ENCODE results near the gene BCAS3. TPM values are rescaled to one million over a fixed set of nuclear protein-coding genes. Genes with fewer than 3 reads are reported as not detected.
"Not testable (repeated sequence)": the region's sequence is repeated elsewhere in the genome, so short reads cannot be mapped to it uniquely, and the experiment has no call there.

Gene BCAS3
- total and polyA plus RNA-seq, 4 donors = 11.6 to 47.6 (median 27.4) TPM

DNA sequence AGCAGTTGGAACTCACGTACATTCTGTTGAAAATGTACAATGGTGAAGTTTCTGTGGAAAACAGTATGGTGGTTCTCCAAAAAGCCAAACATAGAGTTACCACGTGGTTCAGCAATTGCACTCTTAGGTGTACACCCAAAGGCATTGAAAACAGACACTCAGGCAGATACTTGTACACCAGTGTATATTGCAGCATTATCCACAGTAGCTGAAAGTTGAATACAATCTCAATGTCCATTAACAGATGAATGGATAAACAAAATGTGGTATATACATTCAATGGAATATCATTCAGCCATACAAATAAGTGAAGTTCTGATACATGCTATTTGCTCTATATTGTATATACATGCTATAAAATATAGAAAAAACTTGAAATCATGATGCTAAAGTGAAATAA lies 745.2 kb downstream of the BCAS3 start:
- ATAC-seq (ENCODE audit: low FRiP score) (no peak), DNase-seq (no peak)
- intact Hi-C loops (cut with DNase I) = no loop called here
- 35 to 36% methylated on average over 2 of the region's 2 CpGs for whole genome bisulfite sequencing, 2 donors
- H3K4me3 ChIP-seq (ENCODE audit: low read length in 2 of 2) = no peak overlapping the region
- H3K36me3 ChIP-seq (ENCODE audit: control insufficient read depth in 1 of 2, insufficient read depth in 2 of 2, low read length in 1 of 2) = no peaks in the 10 kb centered on the region
- no peaks in the 10 kb centered on the region for H3K4me1 ChIP-seq (ENCODE audit: control insufficient read depth in 1 of 2, insufficient read depth in 2 of 2, low read length in 2 of 2)
- no peaks in the 10 kb centered on the region for H3K27me3 ChIP-seq (ENCODE audit: control insufficient read depth in 1 of 2, insufficient read depth in 2 of 2, low read length in 1 of 2)
- H3K9me3 ChIP-seq (ENCODE audit: control insufficient read depth, low read length) = no peaks in the 10 kb centered on the region
- no peak overlapping the region for H3K27ac ChIP-seq (ENCODE audit: low read depth in 1 of 2, low read length in 2 of 2)

DNA sequence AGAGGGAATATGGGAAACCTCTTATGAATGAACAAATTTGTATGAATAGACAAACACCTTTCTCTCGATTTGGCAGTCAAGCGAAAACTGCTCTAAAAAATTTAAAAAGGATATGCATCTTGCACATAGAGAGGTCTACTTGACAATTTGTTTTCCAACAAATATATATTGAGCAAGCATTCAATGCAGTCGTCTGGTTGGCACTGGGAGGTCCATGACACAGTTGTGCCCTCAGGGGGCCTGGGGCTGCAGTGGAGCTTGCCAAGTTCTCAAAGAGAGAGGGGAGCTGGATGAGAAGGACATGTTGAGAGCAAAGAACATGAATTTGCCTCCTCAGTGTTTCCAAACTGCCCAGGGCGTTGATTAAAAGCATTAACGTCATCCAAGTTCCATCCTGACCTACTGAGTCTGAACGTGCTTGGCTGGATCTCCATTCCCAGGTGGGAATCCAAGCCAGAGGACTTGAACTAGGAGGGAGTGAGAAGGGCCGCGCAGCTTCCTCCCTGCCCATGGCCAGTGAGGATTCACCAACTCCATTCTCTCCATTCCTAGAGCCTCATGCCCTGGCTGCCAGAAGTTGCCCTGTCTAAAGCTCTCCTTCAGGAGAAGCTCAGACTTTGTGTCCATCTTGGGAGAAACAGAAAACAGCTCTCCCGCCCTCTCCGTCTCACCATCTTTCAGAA lies 746.5 kb downstream of the BCAS3 start:
- WGBS, 2 donors = 77 to 81% methylated on average over 10 of the region's 10 CpGs
- Histone ChIP-seq H3K36me3 (ENCODE audit: control insufficient read depth in 1 of 2, insufficient read depth in 2 of 2, low read length in 1 of 2) (no peaks in the 10 kb centered on the region), H3K4me1 (ENCODE audit: control insufficient read depth in 1 of 2, insufficient read depth in 2 of 2, low read length in 2 of 2) (no peaks in the 10 kb centered on the region), H3K4me3 (ENCODE audit: low read length in 2 of 2) (no peak overlapping the region), H3K27me3 (ENCODE audit: control insufficient read depth in 1 of 2, insufficient read depth in 2 of 2, low read length in 1 of 2) (no peaks in the 10 kb centered on the region), H3K27ac (ENCODE audit: low read depth in 1 of 2, low read length in 2 of 2) (no peak overlapping the region), H3K9me3 (ENCODE audit: control insufficient read depth, low read length) (no peaks in the 10 kb centered on the region)
- ATAC-seq (ENCODE audit: low FRiP score) (no peak), DNase-seq (no peak)
- intact Hi-C loops (cut with DNase I) = no loop called here

DNA sequence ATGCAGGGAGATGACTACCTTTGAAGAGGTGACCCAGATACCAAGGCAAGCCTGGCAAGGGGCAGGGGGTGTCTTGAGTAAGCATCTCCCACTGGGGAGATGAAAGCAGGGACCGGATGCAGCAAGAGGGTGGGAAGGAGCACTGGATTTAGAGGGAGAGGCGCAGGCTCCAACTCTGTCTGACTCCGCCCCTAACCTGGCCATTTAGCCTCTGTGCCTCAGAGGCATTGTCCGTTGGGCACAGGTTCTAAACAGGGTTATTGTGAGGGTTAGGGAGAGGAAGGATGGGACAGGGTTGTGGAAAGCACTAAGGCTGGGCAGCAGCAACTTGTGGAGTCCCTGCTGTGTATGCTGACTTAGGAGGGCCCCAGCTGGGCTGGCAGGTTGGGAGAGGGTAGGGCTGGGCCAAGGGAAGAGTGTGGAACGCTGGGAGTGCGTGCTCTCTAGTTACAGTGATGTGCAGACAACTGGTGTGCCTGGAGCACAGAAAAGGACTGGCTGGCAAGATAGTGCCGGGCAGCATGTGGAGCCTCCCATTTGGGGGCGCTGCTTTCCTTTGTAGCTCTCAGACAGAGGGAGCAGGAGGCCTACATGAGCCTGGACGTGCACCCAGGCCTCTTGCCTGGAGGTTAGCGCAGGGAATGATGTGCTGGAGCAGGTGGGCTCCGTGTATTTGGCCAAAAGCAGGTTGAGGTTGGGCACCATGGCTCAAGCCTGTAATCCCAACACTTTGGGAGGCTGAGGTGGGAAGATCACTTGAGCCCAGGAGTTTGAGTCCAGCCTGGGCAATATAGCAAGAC lies 748.2 kb downstream of the BCAS3 start:
- intact Hi-C loops (cut with DNase I) = no loop called here
- DNase-seq (no peak), ATAC-seq (ENCODE audit: low FRiP score) (no peak)
- no peaks in the 10 kb centered on the region for H3K27me3 ChIP-seq (ENCODE audit: control insufficient read depth in 1 of 2, insufficient read depth in 2 of 2, low read length in 1 of 2)
- no peaks in the 10 kb centered on the region for H3K4me1 ChIP-seq (ENCODE audit: control insufficient read depth in 1 of 2, insufficient read depth in 2 of 2, low read length in 2 of 2)
- H3K9me3 ChIP-seq (ENCODE audit: control insufficient read depth, low read length) = no peaks in the 10 kb centered on the region
- no peak overlapping the region for H3K4me3 ChIP-seq (ENCODE audit: low read length in 2 of 2)
- 58 to 64% methylated on average over 11 of the region's 11 CpGs for WGBS, 2 donors
- no peaks in the 10 kb centered on the region for H3K36me3 ChIP-seq (ENCODE audit: control insufficient read depth in 1 of 2, insufficient read depth in 2 of 2, low read length in 1 of 2)
- no peak overlapping the region for H3K27ac ChIP-seq (ENCODE audit: low read depth in 1 of 2, low read length in 2 of 2)

DNA sequence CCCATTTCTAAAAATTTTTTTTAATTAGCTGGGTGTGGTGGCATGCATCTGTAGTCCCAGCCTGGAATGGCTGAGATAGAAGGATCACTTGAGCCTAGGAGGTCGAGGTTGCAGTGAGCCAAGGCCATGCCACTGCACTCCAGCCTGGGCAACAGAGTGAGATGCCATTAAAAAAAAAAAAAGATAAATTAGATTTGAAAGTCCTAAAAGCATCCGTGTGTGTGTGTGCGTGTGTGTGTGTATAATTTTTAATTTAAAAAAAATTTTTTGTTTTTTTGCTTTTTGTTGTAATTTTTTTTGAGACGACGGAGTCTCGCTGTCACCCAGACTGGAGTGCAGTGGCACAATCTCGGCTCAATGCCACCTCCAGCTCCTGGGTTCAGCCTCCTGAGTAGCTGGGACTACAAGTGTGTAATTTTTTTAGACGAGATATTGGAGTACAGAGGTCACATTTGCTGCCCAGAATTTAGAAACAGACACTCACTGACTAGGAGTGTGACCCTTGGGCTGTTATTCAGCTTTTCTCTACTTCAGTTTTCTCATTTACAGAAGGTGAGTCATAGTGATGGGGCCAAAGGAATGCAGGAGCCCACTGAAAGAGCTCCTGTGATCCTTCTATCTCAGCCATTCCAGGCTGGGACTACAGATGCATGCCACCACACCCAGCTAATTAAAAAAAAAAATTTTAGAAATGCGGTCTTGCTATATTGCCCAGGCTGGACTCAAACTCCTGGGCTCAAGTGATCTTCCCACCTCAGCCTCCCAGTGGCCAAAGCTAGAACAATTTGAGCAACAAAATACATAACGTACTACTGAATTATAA lies 749.0 kb downstream of the BCAS3 start:
- H3K36me3 ChIP-seq (ENCODE audit: control insufficient read depth in 1 of 2, insufficient read depth in 2 of 2, low read length in 1 of 2) = no peaks in the 10 kb centered on the region
- no peaks in the 10 kb centered on the region for H3K4me1 ChIP-seq (ENCODE audit: control insufficient read depth in 1 of 2, insufficient read depth in 2 of 2, low read length in 2 of 2)
- DNase-seq = no peak
- H3K27me3 ChIP-seq (ENCODE audit: control insufficient read depth in 1 of 2, insufficient read depth in 2 of 2, low read length in 1 of 2) = no peaks in the 10 kb centered on the region
- intact Hi-C loops (cut with DNase I) = no loop called here
- H3K4me3 ChIP-seq (ENCODE audit: low read length in 2 of 2) = no peak overlapping the region
- H3K9me3 ChIP-seq (ENCODE audit: control insufficient read depth, low read length) = no peaks in the 10 kb centered on the region
- no peak for ATAC-seq (ENCODE audit: low FRiP score)
- H3K27ac ChIP-seq (ENCODE audit: low read depth in 1 of 2, low read length in 2 of 2) = no peak overlapping the region
- 85 to 87% methylated on average over 10 of the region's 10 CpGs for WGBS, 2 donors

DNA sequence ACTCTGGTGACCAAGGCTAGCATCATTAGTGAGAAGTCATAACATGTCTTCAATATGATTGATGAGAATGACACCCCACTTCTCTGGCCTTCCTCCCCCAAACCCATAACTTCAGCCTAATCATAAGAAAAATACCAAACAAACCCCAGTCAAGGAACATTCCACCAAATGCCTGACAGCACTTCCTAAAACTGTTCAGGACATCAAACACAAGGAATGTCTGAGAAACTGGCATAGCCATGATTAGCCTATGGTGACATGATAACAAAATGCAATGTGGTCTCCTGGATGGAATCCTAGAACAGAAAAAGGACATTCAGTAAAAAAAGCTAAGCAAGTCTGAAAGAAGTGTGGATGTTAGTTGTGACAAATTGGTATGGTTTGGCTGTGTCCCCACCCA lies 749.9 kb downstream of the BCAS3 start:
- Histone ChIP-seq H3K27ac (ENCODE audit: low read depth in 1 of 2, low read length in 2 of 2) (no peak overlapping the region), H3K4me1 (ENCODE audit: control insufficient read depth in 1 of 2, insufficient read depth in 2 of 2, low read length in 2 of 2) (no peaks in the 10 kb centered on the region), H3K4me3 (ENCODE audit: low read length in 2 of 2) (no peak overlapping the region), H3K36me3 (ENCODE audit: control insufficient read depth in 1 of 2, insufficient read depth in 2 of 2, low read length in 1 of 2) (no peaks in the 10 kb centered on the region), H3K9me3 (ENCODE audit: control insufficient read depth, low read length) (no peaks in the 10 kb centered on the region), H3K27me3 (ENCODE audit: control insufficient read depth in 1 of 2, insufficient read depth in 2 of 2, low read length in 1 of 2) (no peaks in the 10 kb centered on the region)
- DNase-seq (no peak), ATAC-seq (ENCODE audit: low FRiP score) (no peak)
- intact Hi-C loops (cut with DNase I) = no loop called here

DNA sequence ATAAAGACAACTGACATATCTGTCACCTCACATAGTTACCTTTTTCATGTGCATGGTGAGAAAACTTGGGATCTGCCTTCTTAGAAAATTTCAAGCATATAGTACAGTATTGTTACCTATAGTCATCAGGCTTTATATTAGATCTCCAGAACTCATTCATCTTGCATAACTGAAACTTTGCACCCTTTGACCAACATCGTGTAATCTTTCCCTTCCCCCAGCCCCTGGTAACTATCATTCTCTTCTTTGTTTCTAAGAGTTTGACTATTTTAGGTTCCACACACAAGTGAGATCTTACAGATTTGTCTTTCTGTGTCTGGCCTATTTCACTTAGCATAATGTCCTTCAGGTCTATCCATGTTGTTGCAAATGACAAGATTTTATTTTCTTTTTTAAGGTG lies 751.6 kb downstream of the BCAS3 start:
- Histone ChIP-seq H3K36me3 (ENCODE audit: control insufficient read depth in 1 of 2, insufficient read depth in 2 of 2, low read length in 1 of 2) (no peaks in the 10 kb centered on the region), H3K9me3 (ENCODE audit: control insufficient read depth, low read length) (no peaks in the 10 kb centered on the region), H3K27me3 (ENCODE audit: control insufficient read depth in 1 of 2, insufficient read depth in 2 of 2, low read length in 1 of 2) (no peaks in the 10 kb centered on the region), H3K4me3 (ENCODE audit: low read length in 2 of 2) (no peak overlapping the region), H3K4me1 (ENCODE audit: control insufficient read depth in 1 of 2, insufficient read depth in 2 of 2, low read length in 2 of 2) (no peaks in the 10 kb centered on the region), H3K27ac (ENCODE audit: low read depth in 1 of 2, low read length in 2 of 2) (no peak overlapping the region)
- ATAC-seq (ENCODE audit: low FRiP score) (no peak), DNase-seq (no peak)
- 55 to 68% methylated on average over 1 of the region's 1 CpG for WGBS, 2 donors
- intact Hi-C loops (cut with DNase I) = no loop called here

DNA sequence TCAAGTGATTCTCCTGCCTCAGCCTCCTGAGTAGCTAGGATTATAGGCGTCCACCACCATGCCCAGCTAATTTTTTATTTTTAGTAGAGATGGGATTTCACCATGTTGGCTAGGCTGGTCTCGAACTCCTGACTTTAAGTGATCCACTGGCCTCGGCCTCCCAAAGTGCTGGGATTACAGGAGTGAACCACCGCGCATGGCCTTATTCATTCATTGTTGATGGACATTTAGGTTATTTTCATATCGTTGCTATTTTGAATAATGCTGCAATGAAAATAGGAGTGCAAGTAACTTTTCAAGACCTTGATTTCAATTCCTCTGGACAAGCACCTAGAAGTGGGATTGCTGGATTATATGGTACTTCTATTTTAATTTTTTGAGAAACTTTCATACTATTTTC lies 752.2 kb downstream of the BCAS3 start:
- intact Hi-C loops (cut with DNase I); ATAC-seq (ENCODE audit: low FRiP score); H3K36me3 ChIP-seq (ENCODE audit: control insufficient read depth in 1 of 2, insufficient read depth in 2 of 2, low read length in 1 of 2); H3K27ac ChIP-seq (ENCODE audit: low read depth in 1 of 2, low read length in 2 of 2); H3K4me3 ChIP-seq (ENCODE audit: low read length in 2 of 2); H3K4me1 ChIP-seq (ENCODE audit: control insufficient read depth in 1 of 2, insufficient read depth in 2 of 2, low read length in 2 of 2); H3K27me3 ChIP-seq (ENCODE audit: control insufficient read depth in 1 of 2, insufficient read depth in 2 of 2, low read length in 1 of 2); DNase-seq; H3K9me3 ChIP-seq (ENCODE audit: control insufficient read depth, low read length): not testable (repeated sequence)
- whole genome bisulfite sequencing, 2 donors = 92 to 96% methylated on average over 6 of the region's 6 CpGs

DNA sequence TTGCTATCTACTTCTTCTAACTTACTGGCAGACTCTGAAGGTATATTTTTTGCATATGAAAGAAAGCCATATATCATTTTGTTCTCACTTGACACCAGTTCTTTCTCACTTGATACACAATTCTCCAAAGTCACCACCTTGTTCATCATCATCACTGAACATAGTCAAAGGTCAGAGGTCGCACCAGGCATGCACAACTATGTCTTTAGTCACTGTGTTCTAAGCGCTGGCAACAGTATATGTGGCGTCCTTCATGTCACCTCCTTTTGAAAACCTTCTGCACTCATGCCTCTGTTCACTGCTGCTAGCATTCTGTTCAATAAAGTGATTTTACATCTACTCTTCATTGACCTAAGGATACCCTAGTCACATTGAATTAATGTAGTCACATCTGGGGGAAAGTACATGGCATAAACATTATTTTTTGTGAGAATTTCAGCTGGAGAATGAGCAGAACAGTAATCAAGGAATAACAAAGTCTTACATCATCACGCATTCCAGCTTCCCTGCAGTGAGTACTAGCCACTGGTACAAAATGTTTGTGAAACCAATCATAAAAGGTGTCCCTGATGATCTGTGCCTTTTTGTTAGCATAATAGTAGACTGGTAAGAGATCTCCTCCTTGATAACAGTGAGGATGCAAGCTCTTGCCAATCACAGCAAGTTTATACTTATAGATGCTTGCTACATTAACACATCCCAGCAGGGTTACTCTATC lies 754.1 kb downstream of the BCAS3 start:
- intact Hi-C loops (cut with DNase I) = no loop called here
- Histone ChIP-seq H3K4me3 (ENCODE audit: low read length in 2 of 2) (no peak overlapping the region), H3K36me3 (ENCODE audit: control insufficient read depth in 1 of 2, insufficient read depth in 2 of 2, low read length in 1 of 2) (no peaks in the 10 kb centered on the region), H3K27me3 (ENCODE audit: control insufficient read depth in 1 of 2, insufficient read depth in 2 of 2, low read length in 1 of 2) (no peaks in the 10 kb centered on the region), H3K4me1 (ENCODE audit: control insufficient read depth in 1 of 2, insufficient read depth in 2 of 2, low read length in 2 of 2) (no peaks in the 10 kb centered on the region), H3K27ac (ENCODE audit: low read depth in 1 of 2, low read length in 2 of 2) (no peak overlapping the region), H3K9me3 (ENCODE audit: control insufficient read depth, low read length) (no peaks in the 10 kb centered on the region)
- ATAC-seq (ENCODE audit: low FRiP score) = no peak
- no peak for DNase-seq
- WGBS, 2 donors = 75 to 78% methylated on average over 4 of the region's 4 CpGs
